Transverse colon (tissue), 4 donors: Measurements from ENCODE around the gene USP20. TPM values are rescaled to one million over a fixed set of nuclear protein-coding genes. Genes with fewer than 3 reads are reported as not detected.

ENCODE experiments used
- DNase-seq: peaks from one replicate; pipeline ENCODE4 v3.0.0-alpha.2; 2019
- H3K27ac ChIP-seq, 4 donors: fragments of 200-600 bp; sonication (generic); 2 replicates each; pipeline ENCODE4 v1.5.1; 2016 to 2018; ENCODE audit warnings: inconsistent platforms in 4 of 4
- H3K27me3 ChIP-seq: fragments of 200-600 bp; sonication (generic); 2 replicates; pipeline ENCODE4 v1.5.1; 2017; ENCODE audit warnings: inconsistent platforms
- H3K36me3 ChIP-seq, 4 donors: fragments of 200-600 bp; sonication (generic); 2 replicates each; pipeline ENCODE4 v1.5.1; 2017 to 2019; ENCODE audit warnings: inconsistent platforms in 4 of 4
- H3K4me1 ChIP-seq, 4 donors: fragments of 200-600 bp; sonication (generic); 2 replicates each; pipeline ENCODE4 v1.5.1; 2017 to 2020; ENCODE audit warnings: inconsistent platforms in 4 of 4
- H3K4me3 ChIP-seq, 4 donors: fragments of 200-600 bp; sonication (generic); 1 replicate in 1 of 4; 2 replicates in 3 of 4; pipeline versions ENCODE4 v1.5.1 to v1.6.1; 2017 to 2019; ENCODE audit warnings: inconsistent platforms in 4 of 4
- H3K9me3 ChIP-seq, 2 donors: fragments of 200-600 bp; sonication (generic); 2 replicates each; pipeline ENCODE4 v1.5.1; 2017 to 2019; ENCODE audit warnings: inconsistent platforms in 2 of 2
- CTCF ChIP-seq, 5 experiments: fragments of 200-600 bp in 3 of 5; fragments of 450-650 bp in 2 of 5; sonication (generic) in 3 of 5; IDR thresholded peaks; 1 replicate in 2 of 5; 2 replicates in 3 of 5; pipeline ENCODE4 v1.5.1; 2016 to 2017; ENCODE audit warnings: antibody characterized with exemption in 5 of 5, inconsistent platforms in 3 of 5, mild to moderate bottlenecking in 2 of 5, moderate library complexity in 1 of 5
- EP300 ChIP-seq: sonication (generic); formaldehyde crosslinking; IDR thresholded peaks from one replicate; pipeline ENCODE4 v1.6.1; 2017; ENCODE audit warnings: antibody characterized with exemption, low read depth
- POLR2A ChIP-seq: fragments of 450-650 bp; IDR thresholded peaks from one replicate; pipeline ENCODE4 v1.6.1; 2016; ENCODE audit warnings: antibody characterized with exemption, mild to moderate bottlenecking, moderate library complexity
- POLR2AphosphoS5 ChIP-seq, 3 donors: sonication (generic); formaldehyde crosslinking; IDR thresholded peaks; one replicate each; pipeline ENCODE4 v1.6.1; 2016; ENCODE audit warnings: antibody characterized with exemption in 3 of 3
- WGBS, 2 donors: methylation state at CpG; one replicate each; pipeline ENCODE4 v1.1.5; 2018; ENCODE audit warnings: low coverage in 1 of 2; 5-methylcytosine and 5-hydroxymethylcytosine counted together
- in situ Hi-C, 4 donors: fragments of 200-750 bp; cut with MboI; loops; one replicate each; pipeline versions ENCODE4 v1.15.0 to v1.15.1; 2017; ENCODE audit warnings: low sequenced_read_pairs in 3 of 4, low pct_ligation_motif_present in 1 of 4, low pct_unique_long_range_greater_than_20kb in 1 of 4
- intact Hi-C: fragments of 100-400 bp; cut with DNase I; formaldehyde crosslinking; loops from one replicate; pipeline ENCODE4 v1.15.1; 2023; ENCODE audit warnings: low total_unique reads
- total RNA-seq, 4 donors: library from RNA; depleted of rRNA; stranded (reverse); fragments of >200 nt; gene quantifications; one replicate each; pipeline ENCODE4 v1.1.0, GENCODE V29; 2016

USP20 gene
- total RNA-seq, 4 donors from 2014 or later = 18.3 to 40.0 (median 25.3) TPM

DNA sequence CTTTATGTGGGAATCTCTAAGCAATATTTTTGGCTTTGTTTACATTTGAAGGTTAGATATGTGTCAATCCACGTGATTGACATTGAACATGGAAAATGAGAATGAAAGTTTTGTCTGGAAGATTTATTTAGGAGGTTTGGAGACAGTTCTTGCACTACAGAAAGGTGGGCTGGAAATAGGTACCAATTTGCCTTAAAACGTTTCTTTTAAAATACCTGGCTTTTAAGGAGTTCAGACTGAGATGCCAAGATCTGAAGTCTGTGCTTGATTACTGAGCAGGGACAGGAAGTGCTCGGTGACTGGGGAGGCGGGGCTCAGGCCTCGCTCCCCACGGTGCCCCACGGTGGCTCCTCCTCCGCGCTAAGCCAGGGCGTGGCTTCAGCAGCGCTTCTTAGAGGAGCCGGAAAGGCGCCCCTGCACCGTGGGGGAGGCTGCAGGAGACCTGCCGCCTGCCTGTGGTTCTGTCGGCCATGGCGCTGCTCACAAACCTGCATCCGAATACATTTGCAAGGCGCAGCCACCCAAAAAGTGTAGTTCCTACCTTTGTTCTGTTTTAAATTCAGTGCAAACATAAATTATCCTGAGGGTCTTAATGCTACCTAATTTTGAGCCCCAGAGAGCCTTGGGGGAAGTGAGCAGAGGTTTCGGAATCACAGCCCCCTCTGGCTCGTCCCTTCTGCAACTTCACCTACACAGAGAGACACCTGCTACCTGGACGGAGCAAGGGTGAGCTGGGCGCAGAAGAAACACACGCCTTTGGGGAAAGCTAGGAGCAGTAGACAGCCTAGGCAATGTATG lies 49.2 kb downstream of the USP20 start:
- intact Hi-C loops (loop anchor here (2.0 to 10.0 kb wide), 2 partner anchors 160 to 350 kb away; no protein-coding TSS in a partner anchor), in situ Hi-C loops (loop anchor here in 3 of 4 donors (25.0 kb wide), 2 partner anchors 153 to 353 kb away; partner anchors contain the start of gene FNBP1 (in 2 of the 3))
- 0 to 3% methylated on average over 1 to 21 of the region's 24 CpGs for WGBS, 2 donors
- Histone ChIP-seq H3K27ac (peak overlapping the region; percentile 85 to 90 (median 87)), H3K9me3 (no peaks in the 10 kb centered on the region), H3K36me3 (no peaks in the 10 kb centered on the region), H3K4me3 (peak overlapping the region in 3 of 4 donors; percentile 23 to 53 (median 25)), H3K27me3 (no peaks in the 10 kb centered on the region), H3K4me1 (peaks cover 23 to 54% (median 37%) of the 10 kb centered on the region in 4 donors)
- peak; percentile 96 for DNase-seq
- TF ChIP-seq POLR2A (peak; percentile 63), POLR2AphosphoS5 (IDR thresholded peaks at IDR 0.05) (peak; percentile 58 to 82 (median 72)), CTCF (IDR thresholded peaks at IDR 0.05) (no peak)

- Histone ChIP-seq H3K4me3 (peak overlapping the region in 3 of 4 donors; percentile 23 to 53 (median 25)), H3K9me3 (no peaks in the 10 kb centered on the region), H3K27me3 (no peaks in the 10 kb centered on the region), H3K27ac (peak overlapping the region; percentile 85 to 90 (median 87)), H3K36me3 (no peaks in the 10 kb centered on the region), H3K4me1 (peaks cover 23 to 59% (median 37%) of the 10 kb centered on the region in 4 donors)
- peak; percentile 72 for DNase-seq
- in situ Hi-C loops = loop anchor here in 3 of 4 donors (25.0 kb wide), 2 partner anchors 152 to 352 kb away; partner anchors contain the start of gene FNBP1 (in 2 of the 3)
- WGBS, 2 donors = 28% methylated on average over 19 of the region's 27 CpGs; no CpG with 5 or more reads in 1 of the 2 donors
- intact Hi-C loops = loop anchor here (2.0 to 10.0 kb wide), 2 partner anchors 160 to 350 kb away; no protein-coding TSS in a partner anchor
- no peak for TF ChIP-seq POLR2AphosphoS5 (IDR thresholded peaks at IDR 0.05)
- TF ChIP-seq CTCF (IDR thresholded peaks at IDR 0.05) = peak in 3 of 5 experiments; percentile 15 to 41 (median 26)
These were observed 49.9 kb downstream of the USP20 start for GRCh38 chr9:129885018-129885669.

DNA sequence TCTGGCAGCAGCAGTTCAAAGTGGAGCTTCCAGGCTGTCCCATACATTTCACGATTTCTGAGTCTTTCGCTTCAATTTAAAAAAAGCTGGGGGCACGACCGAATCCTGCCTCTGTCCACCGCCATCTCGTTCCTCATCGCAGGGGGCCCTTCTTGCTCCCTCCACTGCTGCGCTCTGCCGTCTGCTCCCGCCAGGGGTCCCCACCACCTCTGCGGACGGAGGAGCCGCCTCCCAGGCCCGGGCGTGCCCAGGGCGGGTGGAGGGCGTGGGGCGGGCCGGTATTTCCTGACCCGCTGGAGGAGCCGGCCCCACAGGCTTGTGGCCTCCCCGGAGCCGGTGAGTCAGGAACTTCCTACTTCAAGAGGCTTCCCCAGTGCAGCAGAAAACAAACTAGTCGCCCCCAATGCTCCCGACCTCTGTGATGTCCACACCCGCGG lies 50.4 kb downstream of the USP20 start:
- H3K4me1 ChIP-seq = peaks cover 23 to 65% (median 37%) of the 10 kb centered on the region in 4 donors

More for the DNA sequence above, 50.4 kb downstream of the USP20 start:
- no peaks in the 10 kb centered on the region for H3K27me3 ChIP-seq
- peak overlapping the region in 3 of 4 donors; percentile 23 to 53 (median 25) for H3K4me3 ChIP-seq
- no peaks in the 10 kb centered on the region for H3K36me3 ChIP-seq
- H3K27ac ChIP-seq = peak overlapping the region; percentile 85 to 90 (median 87)
- intact Hi-C loops = loop anchor here (2.0 to 10.0 kb wide), 2 partner anchors 159 to 349 kb away; no protein-coding TSS in a partner anchor
- no peaks in the 10 kb centered on the region for H3K9me3 ChIP-seq
- no peak for TF ChIP-seq EP300
- TF ChIP-seq POLR2A = peak; percentile 48
- peak; percentile 86 to 99 (median 94) for TF ChIP-seq CTCF (IDR thresholded peaks at IDR 0.05)
- TF ChIP-seq POLR2AphosphoS5 (IDR thresholded peaks at IDR 0.05) = peak; percentile 69 to 81 (median 77)
- in situ Hi-C loops = loop anchor here in 3 of 4 donors (25.0 kb wide), 2 partner anchors 152 to 352 kb away; partner anchors contain the start of gene FNBP1 (in 2 of the 3)
- DNase-seq = peak; percentile 97
- WGBS, 2 donors = 1% methylated on average over 25 of the region's 27 CpGs; no CpG with 5 or more reads in 1 of the 2 donors
